Mucosa of descending colon (tissue), 3 donors: Measurements from ENCODE around the gene OR5P2. TPM values are rescaled to one million over a fixed set of nuclear protein-coding genes. Genes with fewer than 3 reads are reported as not detected.
"Not testable (repeated sequence)": the region's sequence is repeated elsewhere in the genome, so short reads cannot be mapped to it uniquely, and the experiment has no call there.

Experiments used
- ATAC-seq: fragments of 200-7000 bp; cut with Tn5 transposase; one replicate; pipeline ENCODE4 v1.9.1; 2020; ENCODE audit warnings: mild to moderate bottlenecking, moderate library complexity
- DNase-seq, 3 donors: peaks; one replicate each; pipeline ENCODE4 v3.0.0-alpha.2; 2020
- H3K36me3 ChIP-seq: fragments of 200-600 bp; one replicate; pipeline ENCODE4 v1.8.0; 2021; ENCODE audit warnings: low read depth, mild to moderate bottlenecking
- H3K4me1 ChIP-seq: fragments of 200-600 bp; one replicate; pipeline ENCODE4 v1.8.0; 2021; ENCODE audit warnings: low read depth, mild to moderate bottlenecking
- H3K4me3 ChIP-seq: fragments of 200-600 bp; one replicate; pipeline ENCODE4 v1.8.0; 2021; ENCODE audit warnings: mild to moderate bottlenecking
- H3K9me3 ChIP-seq: fragments of 200-600 bp; one replicate; pipeline ENCODE4 v1.8.0; 2021; ENCODE audit warnings: mild to moderate bottlenecking
- CTCF ChIP-seq: fragments of 200-600 bp; IDR thresholded peaks from one replicate; pipeline ENCODE4 v1.8.0; 2022; ENCODE audit warnings: antibody characterized with exemption, mild to moderate bottlenecking
- intact Hi-C, 2 donors: fragments of 100-400 bp; cut with DNase I in 1 of 2; cut with micrococcal nuclease in 1 of 2; formaldehyde crosslinking; loops; one replicate each; pipeline versions ENCODE4 v1.11.0 to v1.11.1; 2022; cut with DNase I, micrococcal nuclease
- total RNA-seq, 3 donors: library from RNA; stranded (reverse); fragmentation: NEBNext Ultra II Directional in 2 of 3; extraction: Animal tissue kit (Norgen Biotek cat#: 25700) in 2 of 3; gene quantifications; one replicate each; pipeline versions ENCODE4 v1.2.1 to v1.2.4, GENCODE V29; 2021 to 2023
- donor health status: DM: no; HTN: no; CAD: no; lungs with moderate emphysema.
- donor health status: DM: no; HTN: no; CAD: no.
- donor health status: DM: no; HTN: yes; CAD: no.

The OR5P2 gene
- total RNA-seq, 3 donors from 2014 or later: not detected

GRCh38 chr11:7830740-7831139 lies 34.0 kb upstream of the OR5P2 start, which contains the start of gene OR5P3:
TSS of gene OR5P3 (minus strand) at chr11:7830840.
- Histone ChIP-seq H3K4me3 (no peak within 1 kb of the TSS), H3K36me3 (no peaks in the 10 kb centered on the region), H3K9me3 (no peaks in the 10 kb centered on the region), H3K4me1 (no peaks in the 10 kb centered on the region)
- intact Hi-C loops: no loop called here
- no peak for TF ChIP-seq CTCF
- DNase-seq (no peak), ATAC-seq (no peak)

GRCh38 chr11:7826324-7826723 lies 29.6 kb upstream of the OR5P2 start:
- Histone ChIP-seq H3K4me3 (no peak overlapping the region), H3K4me1 (no peaks in the 10 kb centered on the region), H3K9me3 (no peaks in the 10 kb centered on the region), H3K36me3 (no peaks in the 10 kb centered on the region)
- no peak for ATAC-seq
- no peak for DNase-seq
- no peak for TF ChIP-seq CTCF
- intact Hi-C loops: no loop called here

GRCh38 chr11:7820417-7820816 lies 23.7 kb upstream of the OR5P2 start:
- H3K9me3 ChIP-seq: peaks cover 12% of the 10 kb centered on the region
- intact Hi-C loops, H3K4me1 ChIP-seq, H3K36me3 ChIP-seq, H3K4me3 ChIP-seq, DNase-seq, ATAC-seq: not testable (repeated sequence)

GRCh38 chr11:7814897-7815296 lies 18.2 kb upstream of the OR5P2 start:
- ATAC-seq, DNase-seq, H3K36me3 ChIP-seq, intact Hi-C loops, H3K4me1 ChIP-seq, H3K4me3 ChIP-seq: not testable (repeated sequence)
- peaks cover 21% of the 10 kb centered on the region for H3K9me3 ChIP-seq

- intact Hi-C loops, H3K4me1 ChIP-seq, ATAC-seq, H3K4me3 ChIP-seq, H3K36me3 ChIP-seq, DNase-seq: not testable (repeated sequence)
- H3K9me3 ChIP-seq: peaks cover 41% of the 10 kb centered on the region
These were observed 13.6 kb upstream of the OR5P2 start for GRCh38 chr11:7810301-7810700.

GRCh38 chr11:7793233-7793632 lies 3.5 kb downstream of the OR5P2 start:
- Histone ChIP-seq H3K9me3 (no peaks in the 10 kb centered on the region), H3K4me3 (no peak overlapping the region), H3K36me3 (no peaks in the 10 kb centered on the region), H3K4me1 (no peaks in the 10 kb centered on the region)
- intact Hi-C loops: no loop called here
- ATAC-seq: no peak
- DNase-seq: no peak
- no peak for TF ChIP-seq CTCF

GRCh38 chr11:7787239-7787638 lies 9.5 kb downstream of the OR5P2 start:
- no peak for TF ChIP-seq CTCF
- no peak for DNase-seq
- Histone ChIP-seq H3K36me3 (no peaks in the 10 kb centered on the region), H3K4me1 (no peaks in the 10 kb centered on the region), H3K4me3 (no peak overlapping the region), H3K9me3 (peaks cover 3% of the 10 kb centered on the region)
- ATAC-seq: no peak
- intact Hi-C loops: no loop called here
